ENCODE data around the gene PRKD2.

Gene PRKD2

DNA sequence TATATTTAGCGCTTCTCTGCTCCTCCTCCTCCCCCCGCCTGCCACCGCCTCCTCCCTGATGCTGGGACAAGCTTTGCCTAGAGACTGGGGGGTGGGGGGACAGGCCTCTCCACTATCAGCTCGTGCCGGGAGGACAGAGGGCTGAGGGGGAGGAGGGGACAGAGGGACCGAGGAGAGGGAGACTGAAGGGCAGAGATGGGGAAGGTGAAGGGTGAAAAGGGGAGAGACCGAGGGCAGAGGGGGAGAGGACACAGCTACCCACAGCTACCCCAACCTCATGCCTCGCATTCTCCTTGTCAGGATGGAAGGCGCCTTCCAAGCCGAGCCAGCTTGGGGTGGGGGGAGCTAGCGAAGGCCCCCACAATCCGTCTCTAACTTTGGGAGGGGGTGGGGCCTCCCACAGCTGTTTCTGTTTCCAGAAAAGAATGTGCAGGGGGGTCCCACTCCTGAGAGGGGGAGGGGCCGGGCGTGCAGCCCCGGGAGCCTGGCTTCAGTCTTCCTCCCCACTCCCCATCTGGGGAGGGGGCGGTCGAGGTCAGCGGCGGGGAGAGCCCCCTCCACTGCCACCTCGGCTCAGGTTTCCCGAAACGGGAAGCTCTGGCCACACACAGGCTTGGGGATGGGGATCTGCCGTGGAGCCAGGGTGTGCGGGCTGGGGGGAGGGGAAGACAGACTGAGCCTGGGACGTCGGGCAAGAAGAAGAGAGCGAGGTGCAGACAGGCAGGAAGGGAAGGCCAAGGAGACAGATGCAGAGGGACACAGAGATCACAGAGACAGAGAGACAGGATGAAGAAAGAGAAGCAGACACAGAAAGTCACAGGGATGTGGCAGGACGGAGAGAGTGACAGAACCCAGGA lies 57.5 kb downstream of the PRKD2 start:
- Mint-ChIP-seq H3K36me3 (ENCODE audit: low read depth) (no peaks in the 10 kb centered on the region), H3K27ac (peak overlapping the region; percentile 13), H3K4me1 (ENCODE audit: low read depth) (peaks cover 11% of the 10 kb centered on the region), H3K4me3 (peak overlapping the region; percentile 71), H3K27me3 (ENCODE audit: low read depth) (peaks cover 44% of the 10 kb centered on the region), H3K9me3 (no peaks in the 10 kb centered on the region)

DNA sequence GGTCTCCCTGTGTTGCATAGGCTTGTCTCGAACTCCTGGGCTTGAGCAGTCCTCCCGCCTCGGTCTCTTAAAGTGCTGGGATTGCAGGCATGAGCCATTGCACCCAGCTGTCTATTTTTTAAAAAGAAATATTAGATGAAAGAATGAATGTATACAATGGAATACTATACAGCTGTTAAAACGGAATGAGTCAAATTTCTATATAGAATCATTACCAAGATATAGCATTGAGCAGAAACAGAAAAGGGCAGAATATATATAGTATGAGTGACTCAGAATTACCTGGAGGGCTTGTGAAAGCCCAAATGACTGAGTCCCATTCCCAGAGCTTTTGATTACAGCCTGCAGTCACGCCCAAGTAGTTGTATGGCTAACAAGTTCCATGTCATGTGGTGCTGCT lies 60.4 kb downstream of the PRKD2 start:
- no peaks in the 10 kb centered on the region for H3K9me3 Mint-ChIP-seq
- no peak overlapping the region for H3K4me3 Mint-ChIP-seq
- peaks cover 4% of the 10 kb centered on the region for H3K4me1 Mint-ChIP-seq (ENCODE audit: low read depth)
- H3K27ac Mint-ChIP-seq: no peak overlapping the region
- peaks cover 45% of the 10 kb centered on the region for H3K27me3 Mint-ChIP-seq (ENCODE audit: low read depth)
- no peaks in the 10 kb centered on the region for H3K36me3 Mint-ChIP-seq (ENCODE audit: low read depth)

DNA sequence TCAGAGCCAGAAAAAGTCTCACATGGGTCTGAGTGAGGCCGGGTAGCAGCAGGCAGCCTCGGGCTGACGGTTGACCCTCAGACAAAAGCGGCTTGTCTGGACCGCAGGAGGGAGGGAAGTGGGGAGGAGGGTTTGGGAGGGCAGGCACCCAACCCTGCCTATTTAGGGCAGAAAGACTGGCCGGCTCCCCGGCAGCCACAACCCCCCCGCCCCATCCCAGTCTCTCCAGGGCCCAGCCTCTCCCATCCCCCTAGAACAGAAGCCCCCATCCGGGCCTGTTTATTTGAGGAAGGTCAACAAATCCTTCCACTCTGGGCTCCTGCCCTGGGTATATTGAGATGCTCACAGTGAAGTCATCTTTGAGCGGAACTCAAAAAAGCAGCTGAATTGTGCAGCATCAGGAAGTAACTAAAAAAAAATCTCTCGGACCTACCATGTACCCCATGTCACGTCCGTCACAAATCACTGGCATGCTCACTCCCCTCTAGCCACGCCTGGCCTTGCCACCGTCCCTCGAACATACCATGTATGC lies 62.2 kb downstream of the PRKD2 start:
- Mint-ChIP-seq H3K27ac (no peak overlapping the region), H3K4me1 (ENCODE audit: low read depth) (peaks cover 1% of the 10 kb centered on the region), H3K9me3 (no peaks in the 10 kb centered on the region), H3K27me3 (ENCODE audit: low read depth) (peaks cover 55% of the 10 kb centered on the region), H3K4me3 (no peak overlapping the region), H3K36me3 (ENCODE audit: low read depth) (peaks cover 2% of the 10 kb centered on the region)

DNA sequence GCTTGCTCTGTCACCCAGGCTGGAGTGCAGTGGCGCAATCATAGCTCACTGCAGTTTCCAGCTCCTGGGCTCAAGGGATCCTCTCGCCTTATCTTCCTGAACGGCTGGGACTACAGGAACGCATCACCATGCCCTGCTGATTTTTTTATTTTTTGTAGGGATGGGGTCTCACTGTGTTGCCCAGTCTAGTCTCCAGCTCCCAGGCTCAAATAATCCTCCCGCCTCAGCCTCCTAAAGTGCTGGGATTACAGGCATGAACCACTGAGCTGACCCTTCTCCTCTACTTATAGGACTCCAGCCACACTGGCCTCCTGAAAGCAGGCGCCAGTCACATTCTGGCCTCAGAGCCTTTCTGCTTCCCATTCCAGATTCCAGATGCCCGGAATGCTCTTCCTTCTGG lies 66.5 kb downstream of the PRKD2 start:
- H3K36me3 Mint-ChIP-seq (ENCODE audit: low read depth): peaks cover 10% of the 10 kb centered on the region
- peaks cover 5% of the 10 kb centered on the region for H3K9me3 Mint-ChIP-seq
- H3K27ac Mint-ChIP-seq: no peak overlapping the region
- H3K27me3 Mint-ChIP-seq (ENCODE audit: low read depth): peaks cover 63% of the 10 kb centered on the region
- H3K4me1 Mint-ChIP-seq (ENCODE audit: low read depth): peaks cover 6% of the 10 kb centered on the region
- no peak overlapping the region for H3K4me3 Mint-ChIP-seq

DNA sequence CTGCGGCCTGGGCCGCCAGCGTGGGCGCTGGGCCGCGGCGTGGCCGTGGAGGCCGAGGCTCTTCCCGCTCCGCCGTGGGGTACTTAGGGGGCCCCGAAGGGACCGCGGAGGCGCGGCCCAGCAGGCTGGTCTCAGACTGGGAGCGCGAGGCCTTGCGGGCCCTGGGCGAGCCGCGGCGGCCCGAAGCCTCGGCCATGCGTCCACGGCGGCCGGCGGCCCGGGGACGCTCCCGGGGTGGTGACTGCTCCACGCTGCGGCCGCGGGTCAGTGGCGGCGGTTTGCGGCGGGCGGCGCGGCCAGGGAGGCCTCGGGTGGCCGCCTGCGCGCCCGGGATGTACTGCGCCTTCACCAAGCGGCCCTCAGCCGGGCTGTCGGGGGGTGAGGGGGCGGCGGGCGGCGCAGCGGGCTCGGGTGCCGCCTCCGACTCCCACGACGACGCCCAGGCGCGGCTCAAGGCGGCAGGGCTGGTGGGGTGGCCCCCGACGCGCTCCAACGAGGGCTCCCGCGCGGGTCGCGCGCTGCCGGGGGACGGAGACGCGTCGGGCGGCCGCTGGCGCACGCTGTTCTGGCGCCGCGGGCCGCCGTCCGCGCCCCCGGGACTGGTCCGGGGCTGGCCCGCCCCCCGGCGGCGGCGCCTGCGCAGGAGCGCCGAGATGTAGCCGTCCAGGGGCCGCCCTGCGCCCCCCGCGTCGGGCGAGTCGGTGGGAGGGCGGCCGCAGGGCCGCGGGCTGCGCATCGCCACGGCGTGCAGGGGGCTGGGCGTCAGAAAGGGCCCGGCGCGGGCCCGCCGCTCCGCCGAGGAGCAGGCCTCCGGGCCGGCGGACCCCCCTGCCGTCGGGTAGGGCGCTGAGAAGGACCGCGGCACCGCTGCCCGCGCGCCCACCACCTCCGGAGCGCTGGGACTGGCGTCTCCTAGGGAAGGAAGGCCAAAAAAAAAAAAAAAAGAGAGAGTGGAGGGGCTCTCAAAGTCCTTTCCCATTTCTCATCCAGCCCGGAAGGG lies 67.7 kb downstream of the PRKD2 start:
- Mint-ChIP-seq H3K4me3 (no peak overlapping the region), H3K27me3 (ENCODE audit: low read depth) (peaks cover 63% of the 10 kb centered on the region), H3K36me3 (ENCODE audit: low read depth) (peaks cover 10% of the 10 kb centered on the region), H3K9me3 (peaks cover 5% of the 10 kb centered on the region), H3K27ac (no peak overlapping the region), H3K4me1 (ENCODE audit: low read depth) (peaks cover 6% of the 10 kb centered on the region)

DNA sequence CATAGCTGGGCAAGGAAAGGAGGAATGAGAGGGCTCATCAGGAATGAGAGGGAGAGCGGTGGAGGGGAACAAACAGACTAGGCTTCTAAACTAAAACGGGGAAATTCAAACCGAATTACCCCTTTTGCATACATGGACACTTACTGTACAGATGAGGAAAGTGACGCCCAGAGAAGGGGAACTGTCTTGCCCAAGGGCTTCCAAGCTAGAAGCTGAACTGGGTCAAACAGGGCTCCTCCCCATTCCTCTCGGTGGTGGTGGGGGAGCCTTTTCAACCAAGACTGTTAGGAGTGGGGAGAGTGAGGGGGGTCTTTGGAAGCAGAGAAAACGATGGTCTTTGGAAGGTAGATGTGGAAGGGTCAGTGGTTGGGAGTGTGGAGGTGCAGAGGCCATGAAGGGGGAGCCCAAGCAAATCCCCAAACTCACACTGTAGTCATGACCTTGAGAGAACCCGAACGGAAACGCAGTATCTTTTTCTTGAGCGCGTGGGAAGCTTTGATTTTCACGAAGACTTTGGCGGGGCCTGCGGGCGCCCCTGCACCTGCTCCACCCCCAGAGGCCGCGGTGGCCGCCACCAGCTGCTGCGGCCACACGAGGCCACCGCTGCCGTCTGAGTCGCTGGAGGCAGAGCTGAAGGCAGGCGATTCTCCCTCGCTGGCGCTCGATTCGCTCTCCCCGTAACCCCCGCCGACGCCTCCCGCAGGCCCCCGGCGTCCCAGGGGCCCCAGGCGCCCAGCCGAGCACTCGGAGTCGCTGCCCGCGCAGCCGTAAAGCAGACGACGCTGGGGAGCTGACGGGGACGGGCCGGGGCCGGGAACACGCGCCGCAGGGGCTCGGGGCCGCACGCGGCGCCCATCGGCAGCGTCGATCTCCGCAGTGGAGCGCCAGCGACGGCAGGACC lies 68.6 kb downstream of the PRKD2 start:
- Mint-ChIP-seq H3K27me3 (ENCODE audit: low read depth) (peaks cover 58% of the 10 kb centered on the region), H3K9me3 (peaks cover 5% of the 10 kb centered on the region), H3K36me3 (ENCODE audit: low read depth) (peaks cover 10% of the 10 kb centered on the region), H3K4me1 (ENCODE audit: low read depth) (peaks cover 6% of the 10 kb centered on the region), H3K27ac (peak overlapping the region; percentile 52), H3K4me3 (no peak overlapping the region)

DNA sequence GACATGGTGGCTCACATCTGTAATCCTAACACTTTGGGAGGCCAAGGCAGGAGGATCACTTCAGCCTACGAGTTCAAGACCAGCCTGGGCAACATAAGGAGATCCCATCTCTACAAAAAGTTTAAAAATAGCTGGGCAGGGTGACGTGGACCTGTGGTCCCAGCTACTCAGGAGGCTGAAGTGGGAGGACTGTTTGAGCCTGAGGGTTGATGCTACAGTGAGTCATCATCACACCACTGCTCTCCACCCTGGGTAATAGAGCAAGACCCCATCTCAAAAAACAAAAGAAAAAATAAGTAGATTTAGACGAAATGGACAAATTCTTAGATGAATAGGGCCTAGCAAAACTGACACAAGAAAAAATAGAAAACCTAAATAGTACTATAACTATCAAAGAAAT lies 70.5 kb downstream of the PRKD2 start:
- Mint-ChIP-seq H3K27me3 (ENCODE audit: low read depth) (peaks cover 62% of the 10 kb centered on the region), H3K4me1 (ENCODE audit: low read depth) (peaks cover 6% of the 10 kb centered on the region), H3K4me3 (no peak overlapping the region), H3K36me3 (ENCODE audit: low read depth) (peaks cover 10% of the 10 kb centered on the region), H3K9me3 (peaks cover 5% of the 10 kb centered on the region), H3K27ac (no peak overlapping the region)

DNA sequence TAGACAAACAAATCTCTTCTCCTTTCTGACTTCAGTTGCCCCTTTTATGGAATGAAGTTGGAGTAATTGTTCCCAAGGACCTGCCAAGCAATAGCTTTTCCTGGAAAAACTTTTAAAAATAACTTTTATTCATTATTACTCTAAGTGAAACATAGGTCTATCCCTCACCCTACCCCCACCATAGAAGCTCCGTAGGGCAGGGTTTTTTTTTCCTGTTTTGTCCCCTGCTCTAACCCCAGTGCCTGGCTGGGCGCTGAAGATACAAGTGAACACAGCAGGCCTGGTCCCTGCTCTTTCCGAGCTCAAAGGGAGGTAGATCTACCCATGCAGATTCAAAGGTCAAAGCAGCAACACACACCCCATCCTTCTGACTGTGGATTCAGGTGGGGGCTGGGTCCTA lies 72.2 kb downstream of the PRKD2 start:
- Mint-ChIP-seq H3K4me3 (no peak overlapping the region), H3K27me3 (ENCODE audit: low read depth) (peaks cover 55% of the 10 kb centered on the region)

DNA sequence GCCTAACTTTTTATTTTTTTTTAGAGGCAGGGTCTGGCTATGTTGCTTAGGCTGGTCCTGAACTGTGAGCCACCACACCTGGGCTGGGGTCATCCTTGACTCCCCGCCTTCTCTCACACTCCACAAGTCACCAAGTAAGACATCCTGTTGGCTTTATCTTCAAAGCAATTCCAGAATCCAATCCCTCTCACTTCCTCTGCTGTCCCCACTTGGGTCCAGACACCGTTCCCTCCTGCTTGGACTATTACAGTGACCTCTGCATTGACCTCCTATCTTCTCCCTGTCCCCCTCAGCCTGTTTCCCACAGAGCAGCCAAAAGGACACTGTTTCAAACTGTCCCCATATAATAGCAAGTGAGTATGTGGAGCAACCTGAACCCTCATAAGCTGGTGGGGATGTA lies 76.3 kb downstream of the PRKD2 start:
- peaks cover 28% of the 10 kb centered on the region for H3K27me3 Mint-ChIP-seq (ENCODE audit: low read depth)
- peak overlapping the region; percentile 57 for H3K27ac Mint-ChIP-seq
- no peaks in the 10 kb centered on the region for H3K9me3 Mint-ChIP-seq
- H3K4me1 Mint-ChIP-seq (ENCODE audit: low read depth): peaks cover 1% of the 10 kb centered on the region
- peaks cover 2% of the 10 kb centered on the region for H3K36me3 Mint-ChIP-seq (ENCODE audit: low read depth)
- H3K4me3 Mint-ChIP-seq: peak overlapping the region; percentile 26

More for the DNA sequence above, 72.2 kb downstream of the PRKD2 start:
- H3K27ac Mint-ChIP-seq: no peak overlapping the region
- peaks cover 5% of the 10 kb centered on the region for H3K9me3 Mint-ChIP-seq
- H3K36me3 Mint-ChIP-seq (ENCODE audit: low read depth): peaks cover 8% of the 10 kb centered on the region
- peaks cover 7% of the 10 kb centered on the region for H3K4me1 Mint-ChIP-seq (ENCODE audit: low read depth)

DNA sequence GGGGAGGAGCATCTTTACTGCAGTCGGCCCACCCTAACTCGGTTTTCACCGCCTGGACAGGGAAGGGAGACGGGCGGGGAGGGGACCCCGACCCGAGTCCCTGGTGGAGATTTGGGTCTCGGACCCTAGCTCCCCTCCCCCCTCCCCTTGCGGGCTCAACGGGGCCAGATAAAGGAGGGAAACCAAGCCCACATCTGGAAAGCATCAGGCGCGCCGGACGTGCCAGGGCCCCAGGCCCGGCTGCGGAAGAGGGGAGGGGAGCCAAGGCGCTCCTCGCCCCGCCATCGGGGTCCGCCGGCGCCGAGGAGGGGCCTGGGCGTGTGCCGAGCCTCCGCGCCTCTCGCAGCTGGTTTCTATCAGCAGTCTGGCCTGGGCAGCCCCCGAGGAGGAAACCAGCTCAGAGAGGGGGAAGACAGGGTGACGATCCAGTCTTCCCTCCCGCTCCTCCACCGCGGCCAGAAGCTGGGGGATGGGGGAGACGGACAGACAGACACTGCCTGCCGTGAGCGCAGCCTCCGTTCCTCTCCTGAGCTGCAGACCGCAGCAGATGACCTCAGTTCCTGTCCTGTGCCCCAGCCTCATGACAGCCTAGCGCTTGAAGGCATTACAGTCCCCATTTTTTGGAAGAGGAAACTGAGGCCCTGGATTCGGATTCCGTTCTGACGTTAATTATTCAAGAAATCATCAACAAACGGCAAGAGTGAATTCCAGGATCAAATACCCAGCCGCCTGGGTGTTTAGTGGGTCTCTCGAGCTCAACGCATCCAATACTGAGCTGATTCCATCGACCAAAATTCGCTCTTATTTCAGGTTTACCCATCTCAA lies 77.3 kb downstream of the PRKD2 start:
- peak overlapping the region; percentile 48 for H3K4me3 Mint-ChIP-seq
- H3K27ac Mint-ChIP-seq: peak overlapping the region; percentile 8
- H3K27me3 Mint-ChIP-seq (ENCODE audit: low read depth): peaks cover 21% of the 10 kb centered on the region
- no peaks in the 10 kb centered on the region for H3K9me3 Mint-ChIP-seq
- no peaks in the 10 kb centered on the region for H3K36me3 Mint-ChIP-seq (ENCODE audit: low read depth)
- peaks cover 6% of the 10 kb centered on the region for H3K4me1 Mint-ChIP-seq (ENCODE audit: low read depth)

DNA sequence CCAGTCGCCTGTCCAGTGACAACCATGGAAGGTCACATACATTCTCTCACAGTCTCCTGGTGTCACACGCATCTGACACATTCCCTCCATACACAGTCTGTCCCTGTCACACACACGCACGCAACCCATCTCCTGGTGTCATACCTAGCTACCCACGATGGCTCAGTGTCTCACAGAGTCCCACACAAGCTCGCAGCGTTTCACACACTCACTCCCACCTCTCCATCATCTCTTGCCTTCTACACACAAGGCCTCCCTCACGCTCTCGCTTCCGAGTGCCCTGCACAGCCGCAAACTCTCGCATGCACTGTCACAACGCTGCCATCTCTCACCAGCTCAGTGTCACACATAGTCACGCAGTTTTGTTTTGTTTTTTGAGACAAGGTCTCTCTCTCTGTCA lies 79.7 kb downstream of the PRKD2 start:
- Mint-ChIP-seq H3K4me1 (ENCODE audit: low read depth) (peaks cover 17% of the 10 kb centered on the region), H3K27ac (no peak overlapping the region), H3K36me3 (ENCODE audit: low read depth) (no peaks in the 10 kb centered on the region), H3K27me3 (ENCODE audit: low read depth) (peaks cover 9% of the 10 kb centered on the region), H3K9me3 (no peaks in the 10 kb centered on the region), H3K4me3 (no peak overlapping the region)

DNA sequence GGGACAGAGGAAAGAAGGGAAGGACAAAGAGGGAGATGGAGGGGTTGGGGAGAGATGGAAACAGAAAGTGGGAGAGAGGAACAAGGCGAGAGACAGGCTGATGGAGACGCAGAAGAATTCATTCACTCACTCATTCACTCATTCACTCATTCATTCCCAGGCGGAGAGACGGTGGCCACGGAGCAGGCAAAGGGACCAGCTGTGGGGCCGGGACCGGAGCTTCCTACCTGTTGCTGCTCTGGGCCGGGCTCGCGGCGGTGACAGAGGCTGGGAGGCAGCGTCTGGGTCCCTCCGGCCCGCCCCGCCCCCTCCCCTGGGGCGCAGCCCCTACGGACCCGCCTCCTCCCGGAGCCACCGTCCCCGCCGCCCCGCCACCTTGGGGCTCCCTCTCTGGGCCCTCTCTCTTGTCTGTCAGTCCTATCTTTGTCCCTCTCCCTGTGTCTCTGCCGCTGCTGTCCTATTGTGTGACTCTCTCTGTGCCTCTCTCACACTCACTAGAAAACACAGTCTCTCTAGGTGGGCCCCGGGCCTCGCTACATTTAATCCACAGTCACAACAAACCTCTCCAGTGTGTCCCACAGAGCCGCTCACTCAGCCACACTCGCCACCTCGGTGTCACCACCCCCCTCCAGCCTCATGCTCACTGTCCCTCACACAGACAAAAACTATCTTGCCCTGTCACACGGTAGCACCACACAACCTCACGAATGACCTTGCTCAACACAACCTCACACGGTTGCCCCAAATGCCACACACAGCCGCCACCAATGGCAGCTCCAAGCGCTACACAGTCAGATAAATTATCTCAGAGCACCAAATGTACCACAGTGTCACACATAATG lies 80.8 kb downstream of the PRKD2 start, which contains the start of gene GNG8:
GNG8 (minus strand) TSS at position 283 of the 842 bp plus-strand sequence. CDS start 1,520 bp downstream, outside the sequence.
- Mint-ChIP-seq H3K36me3 (ENCODE audit: low read depth) (no peaks in the 10 kb centered on the region), H3K9me3 (no peaks in the 10 kb centered on the region), H3K27me3 (ENCODE audit: low read depth) (peaks cover 6% of the 10 kb centered on the region), H3K27ac (peak within 1 kb of the TSS; percentile 43), H3K4me1 (ENCODE audit: low read depth) (peaks cover 17% of the 10 kb centered on the region), H3K4me3 (peak within 1 kb of the TSS; percentile 64)

Data from T-helper 1 cell treated with Interleukin-12 subunit alpha and Interleukin-12 subunit beta and Interleukin-4 antibody, amounts not matched to agents 30 μg/mL and 1 μg/mL, for 36 hours (primary cell).